PC-3 (cell line): Measurements from ENCODE around the gene PCP4L1. TPM values are rescaled to one million over a fixed set of nuclear protein-coding genes. Genes with fewer than 3 reads are reported as not detected.

ENCODE experiments used
- microRNA-seq: library from miRNA; unstranded; fragments of <30 nt; microRNA quantifications from one replicate; pipeline ENCODE4 v1.1.0, GENCODE V29; 2020; ENCODE audit not compliant: unreplicated experiment
- total RNA-seq: library from RNA; depleted of rRNA; stranded (reverse); fragments of >200 nt; gene quantifications from 2 replicates; pipeline ENCODE4 v1.2.3, GENCODE V29; 2014; rRNA removed

PCP4L1 gene
- total RNA-seq, 1 experiment from 2014 or later = 0.07 TPM

Small RNA genes lying within 50 kb of the gene (microRNA-seq; reads per million reads assigned to microRNA genes)
- gene MIR5187 = 2.8 reads per million, percentile 4 among the genes with 10 or more reads in this experiment

Other genes with a start within 250 kb of the PCP4L1 start
- 69.2 and 81.5 TPM in 2 replicates for gene F11R, start 237.6 kb upstream of the PCP4L1 start, total RNA-seq
- gene TSTD1, start 219.8 kb upstream of the PCP4L1 start, total RNA-seq = 10.2 and 16.5 TPM in 2 replicates
- gene USF1, start 212.8 kb upstream of the PCP4L1 start, total RNA-seq = 111 and 113 TPM in 2 replicates
- 0.12 and 0.55 TPM in 2 replicates for gene ARHGAP30, start 188.9 kb upstream of the PCP4L1 start, total RNA-seq
- 6.8 and 7.0 TPM in 2 replicates for gene NECTIN4, start 169.2 kb upstream of the PCP4L1 start, total RNA-seq
- 3.2 and 3.3 TPM in 2 replicates for gene KLHDC9, start 160.4 kb upstream of the PCP4L1 start, total RNA-seq
- gene PFDN2, start 140.7 kb upstream of the PCP4L1 start, total RNA-seq = 174 and 197 TPM in 2 replicates
- 18.1 and 27.0 TPM in 2 replicates for gene NIT1, start 140.6 kb upstream of the PCP4L1 start, total RNA-seq
- 23.4 and 39.2 TPM in 2 replicates for gene DEDD, start 126.1 kb upstream of the PCP4L1 start, total RNA-seq
- gene UFC1, start 104.8 kb upstream of the PCP4L1 start, total RNA-seq = 84.6 and 113 TPM in 2 replicates
- 20.6 and 24.4 TPM in 2 replicates for gene USP21, start 99.2 kb upstream of the PCP4L1 start, total RNA-seq
- gene PPOX, start 92.3 kb upstream of the PCP4L1 start, total RNA-seq = 21.8 and 22.9 TPM in 2 replicates
- 76.9 and 85.4 TPM in 2 replicates for gene B4GALT3, start 81.2 kb upstream of the PCP4L1 start, total RNA-seq
- 0.52 TPM in 1 of 2 replicates, not detected in the other for gene ADAMTS4, start 59.7 kb upstream of the PCP4L1 start, total RNA-seq
- gene NDUFS2, start 56.4 kb upstream of the PCP4L1 start, total RNA-seq = 168 TPM in 2 replicates
- not detected in 2 replicates for gene FCER1G, start 43.5 kb upstream of the PCP4L1 start, total RNA-seq
- gene APOA2, start 35.1 kb upstream of the PCP4L1 start, total RNA-seq = not detected in 2 replicates
- gene TOMM40L, start 32.7 kb upstream of the PCP4L1 start, total RNA-seq = 23.2 and 26.1 TPM in 2 replicates
- not detected in 2 replicates for gene NR1I3, start 20.5 kb upstream of the PCP4L1 start, total RNA-seq
- gene MPZ, start 51.2 kb downstream of the PCP4L1 start, total RNA-seq = 0.18 TPM in 1 of 2 replicates, not detected in the other
- gene SDHC, start 55.6 kb downstream of the PCP4L1 start, total RNA-seq = 26.1 and 30.1 TPM in 2 replicates
- not detected in 2 replicates for gene CFAP126, start 109.1 kb downstream of the PCP4L1 start, total RNA-seq
- gene FCGR2A, start 246.7 kb downstream of the PCP4L1 start, total RNA-seq = 0.73 and 0.98 TPM in 2 replicates